ENCODE data around the gene GLB1L.
"Not testable (repeated sequence)": the region's sequence is repeated elsewhere in the genome, so short reads cannot be mapped to it uniquely, and the experiment has no call there.

GLB1L gene

GRCh38 chr2:219207884-219208740 is 37.1 kb downstream of the GLB1L start:
- Histone ChIP-seq H3K4me3 (ENCODE audit: low read depth in 1 of 2, low read length in 2 of 2) (peak overlapping the region; percentile 4 to 87), H3K9ac (ENCODE audit: low read length) (peak overlapping the region; percentile 44), H3K4me1 (ENCODE audit: insufficient read depth, low read length) (peaks cover 20% of the 10 kb centered on the region)

GRCh38 chr2:219207134-219207883 is 37.9 kb downstream of the GLB1L start:
- Histone ChIP-seq H3K9me3 (ENCODE audit: low read length) (no peaks in the 10 kb centered on the region), H3K27ac (ENCODE audit: low read depth, low read length) (peak overlapping the region; percentile 97), H3K27me3 (ENCODE audit: control insufficient read depth in 1 of 2, insufficient read depth in 2 of 2, low read length in 2 of 2) (no peaks in the 10 kb centered on the region)

More at GRCh38 chr2:219207884-219208740, 37.1 kb downstream of the GLB1L start:
- H3K27me3 ChIP-seq (ENCODE audit: control insufficient read depth in 1 of 2, insufficient read depth in 2 of 2, low read length in 2 of 2) = no peaks in the 10 kb centered on the region
- no peaks in the 10 kb centered on the region for H3K9me3 ChIP-seq (ENCODE audit: low read length)
- H3K27ac ChIP-seq (ENCODE audit: low read depth, low read length) = peak overlapping the region; percentile 97
- peaks cover 36% of the 10 kb centered on the region for H3K36me3 ChIP-seq (ENCODE audit: insufficient read depth, low read length)

GRCh38 chr2:219206328-219207133 is 38.7 kb downstream of the GLB1L start, which contains the start of gene ZFAND2B:
Gene ZFAND2B, plus strand, starts transcription at chr2:219206782. Its CDS starts 206 bp downstream, at chr2:219206988.
- Histone ChIP-seq H3K36me3 (ENCODE audit: insufficient read depth, low read length) (peaks cover 31% of the 10 kb centered on the region), H3K4me1 (ENCODE audit: insufficient read depth, low read length) (peaks cover 20% of the 10 kb centered on the region), H3K27ac (ENCODE audit: low read depth, low read length) (peak within 1 kb of the TSS; percentile 97), H3K9ac (ENCODE audit: low read length) (peak within 1 kb of the TSS; percentile 96), H3K9me3 (ENCODE audit: low read length) (no peaks in the 10 kb centered on the region), H3K4me3 (ENCODE audit: low read depth in 1 of 2, low read length in 2 of 2) (peak within 1 kb of the TSS; percentile 73 to 87), H3K27me3 (ENCODE audit: control insufficient read depth in 1 of 2, insufficient read depth in 2 of 2, low read length in 2 of 2) (no peaks in the 10 kb centered on the region)

More at GRCh38 chr2:219207134-219207883, 37.9 kb downstream of the GLB1L start:
- Histone ChIP-seq H3K4me1 (ENCODE audit: insufficient read depth, low read length) (peaks cover 20% of the 10 kb centered on the region), H3K36me3 (ENCODE audit: insufficient read depth, low read length) (peaks cover 31% of the 10 kb centered on the region), H3K9ac (ENCODE audit: low read length) (peak overlapping the region; percentile 44), H3K4me3 (ENCODE audit: low read depth in 1 of 2, low read length in 2 of 2) (peak overlapping the region; percentile 73 to 87)

- Histone ChIP-seq H3K4me1 (ENCODE audit: insufficient read depth, low read length) (peaks cover 20% of the 10 kb centered on the region), H3K36me3 (ENCODE audit: insufficient read depth, low read length) (peaks cover 30% of the 10 kb centered on the region), H3K9ac (ENCODE audit: low read length) (peak overlapping the region; percentile 96), H3K9me3 (ENCODE audit: low read length) (no peaks in the 10 kb centered on the region), H3K27me3 (ENCODE audit: control insufficient read depth in 1 of 2, insufficient read depth in 2 of 2, low read length in 2 of 2) (no peaks in the 10 kb centered on the region), H3K27ac (ENCODE audit: low read depth, low read length) (peak overlapping the region; percentile 93), H3K4me3 (ENCODE audit: low read depth in 1 of 2, low read length in 2 of 2) (peak overlapping the region; percentile 73 to 87)
Measured at GRCh38 chr2:219205981-219206327, 39.3 kb downstream of the GLB1L start.

GRCh38 chr2:219205165-219205538 is 40.1 kb downstream of the GLB1L start:
- Histone ChIP-seq H3K4me1 (ENCODE audit: insufficient read depth, low read length) (peaks cover 20% of the 10 kb centered on the region), H3K4me3 (ENCODE audit: low read depth in 1 of 2, low read length in 2 of 2) (no peak overlapping the region), H3K27ac (ENCODE audit: low read depth, low read length) (no peak overlapping the region), H3K9ac (ENCODE audit: low read length) (no peak overlapping the region), H3K36me3 (ENCODE audit: insufficient read depth, low read length) (peaks cover 22% of the 10 kb centered on the region), H3K9me3 (ENCODE audit: low read length) (no peaks in the 10 kb centered on the region), H3K27me3 (ENCODE audit: control insufficient read depth in 1 of 2, insufficient read depth in 2 of 2, low read length in 2 of 2) (no peaks in the 10 kb centered on the region)

- Histone ChIP-seq H3K9me3 (ENCODE audit: low read length) (no peaks in the 10 kb centered on the region), H3K27ac (ENCODE audit: low read depth, low read length) (no peak overlapping the region), H3K27me3 (ENCODE audit: control insufficient read depth in 1 of 2, insufficient read depth in 2 of 2, low read length in 2 of 2) (no peaks in the 10 kb centered on the region), H3K4me1 (ENCODE audit: insufficient read depth, low read length) (peaks cover 20% of the 10 kb centered on the region), H3K9ac (ENCODE audit: low read length) (no peak overlapping the region), H3K36me3 (ENCODE audit: insufficient read depth, low read length) (peaks cover 17% of the 10 kb centered on the region), H3K4me3 (ENCODE audit: low read depth in 1 of 2, low read length in 2 of 2) (no peak overlapping the region)
Measured at GRCh38 chr2:219204425-219205164, 40.6 kb downstream of the GLB1L start.

- H3K4me1 ChIP-seq (ENCODE audit: insufficient read depth, low read length); H3K9me3 ChIP-seq (ENCODE audit: low read length); H3K27ac ChIP-seq (ENCODE audit: low read depth, low read length); H3K36me3 ChIP-seq (ENCODE audit: insufficient read depth, low read length); H3K9ac ChIP-seq (ENCODE audit: low read length); H3K27me3 ChIP-seq (ENCODE audit: control insufficient read depth in 1 of 2, insufficient read depth in 2 of 2, low read length in 2 of 2); H3K4me3 ChIP-seq (ENCODE audit: low read depth in 1 of 2, low read length in 2 of 2): not testable (repeated sequence)
Measured at GRCh38 chr2:219201331-219201730, 43.9 kb downstream of the GLB1L start.

- not testable (repeated sequence) for H3K27ac ChIP-seq (ENCODE audit: low read depth, low read length)
Measured at GRCh38 chr2:219200502-219201326, 44.5 kb downstream of the GLB1L start.

GRCh38 chr2:219199470-219200211 is 45.6 kb downstream of the GLB1L start:
- H3K9ac ChIP-seq (ENCODE audit: low read length) = no peak overlapping the region
- H3K9me3 ChIP-seq (ENCODE audit: low read length) = no peaks in the 10 kb centered on the region
- no peaks in the 10 kb centered on the region for H3K36me3 ChIP-seq (ENCODE audit: insufficient read depth, low read length)
- H3K4me1 ChIP-seq (ENCODE audit: insufficient read depth, low read length) = no peaks in the 10 kb centered on the region
- H3K27ac ChIP-seq (ENCODE audit: low read depth, low read length) = no peak overlapping the region
- no peak overlapping the region for H3K4me3 ChIP-seq (ENCODE audit: low read depth in 1 of 2, low read length in 2 of 2)
- H3K27me3 ChIP-seq (ENCODE audit: control insufficient read depth in 1 of 2, insufficient read depth in 2 of 2, low read length in 2 of 2) = no peaks in the 10 kb centered on the region

More at GRCh38 chr2:219200502-219201326, 44.5 kb downstream of the GLB1L start:
- not testable (repeated sequence) for H3K9me3 ChIP-seq (ENCODE audit: low read length); H3K27me3 ChIP-seq (ENCODE audit: control insufficient read depth in 1 of 2, insufficient read depth in 2 of 2, low read length in 2 of 2); H3K4me3 ChIP-seq (ENCODE audit: low read depth in 1 of 2, low read length in 2 of 2); H3K9ac ChIP-seq (ENCODE audit: low read length); H3K36me3 ChIP-seq (ENCODE audit: insufficient read depth, low read length); H3K4me1 ChIP-seq (ENCODE audit: insufficient read depth, low read length)

All from muscle layer of colon (tissue), 2 donors.